Cerebellar cortex (tissue), 1 donor: ENCODE data around the gene AGBL5.

Source experiments
- DNase-seq: peaks from one replicate; pipeline ENCODE4 v3.0.0-alpha.2; 2015; ENCODE audit warnings: low spot score

The AGBL5 gene

GRCh38 chr2:27050996-27051901 lies at the start of gene AGBL5:
TSS of gene AGBL5 (plus strand) at chr2:27051668. CDS start at chr2:27052959, 1,291 bp downstream.
- peak; percentile 93 for DNase-seq

GRCh38 chr2:27001950-27002349 lies 49.5 kb upstream of the AGBL5 start:
- DNase-seq: no peak

GRCh38 chr2:27003007-27003406 lies 48.5 kb upstream of the AGBL5 start:
- DNase-seq: no peak

- no peak for DNase-seq
These were observed 47.6 kb upstream of the AGBL5 start for GRCh38 chr2:27003857-27004256.

GRCh38 chr2:27006602-27007415 lies 44.7 kb upstream of the AGBL5 start:
- no peak for DNase-seq

GRCh38 chr2:27007416-27008374 lies 43.8 kb upstream of the AGBL5 start:
- DNase-seq: no peak

GRCh38 chr2:27008678-27009077 lies 42.8 kb upstream of the AGBL5 start:
- DNase-seq: no peak

GRCh38 chr2:27009083-27009482 lies 42.4 kb upstream of the AGBL5 start:
- no peak for DNase-seq

- DNase-seq: no peak
These were observed 41.8 kb upstream of the AGBL5 start for GRCh38 chr2:27009716-27010115.

- no peak for DNase-seq
These were observed 41.3 kb upstream of the AGBL5 start for GRCh38 chr2:27010139-27010538.

- no peak for DNase-seq
These were observed 37.7 kb upstream of the AGBL5 start for GRCh38 chr2:27013738-27014137.

GRCh38 chr2:27014771-27015433 lies 36.6 kb upstream of the AGBL5 start:
- no peak for DNase-seq

- peak; percentile 81 for DNase-seq
These were observed 34.6 kb upstream of the AGBL5 start for GRCh38 chr2:27016801-27017325.

- DNase-seq: no peak
These were observed 33.3 kb upstream of the AGBL5 start for GRCh38 chr2:27018142-27018541.

- DNase-seq: no peak
These were observed 32.0 kb upstream of the AGBL5 start for GRCh38 chr2:27019459-27019858.

GRCh38 chr2:27019931-27020855 lies 31.3 kb upstream of the AGBL5 start:
- no peak for DNase-seq

- DNase-seq: no peak
These were observed 30.0 kb upstream of the AGBL5 start for GRCh38 chr2:27021253-27022049.

GRCh38 chr2:27023740-27024139 lies 27.7 kb upstream of the AGBL5 start:
- no peak for DNase-seq

- DNase-seq: no peak
These were observed 27.3 kb upstream of the AGBL5 start for GRCh38 chr2:27024188-27024587.
